Measurements from ENCODE around the gene OR52B4. TPM values are rescaled to one million over a fixed set of nuclear protein-coding genes. Genes with fewer than 3 reads are reported as not detected.
A peak's percentile ranks its signal among the peaks of the same experiment; 100 is the strongest.
"Not testable (repeated sequence)": the region's sequence is repeated elsewhere in the genome, so short reads cannot be mapped to it uniquely, and the experiment has no call there.

The OR52B4 gene
- 1 to 10 TPM in 1 of 4 donors, not detected in 3; 1.3 TPM for total RNA-seq

- Histone ChIP-seq H3K4me3 (no peak within 1 kb of the TSS), H3K27ac (no peak within 1 kb of the TSS)
- intact Hi-C loops (cut with DNase I; ENCODE audit: low total_unique reads): no loop called here
Measured at GRCh38 chr11:4368286-4368685, at the start of gene OR52B4. Gene OR52B4, minus strand, starts transcription at chr11:4368386. Its CDS starts 91 bp downstream, at chr11:4368295.

GRCh38 chr11:4416816-4417215 lies 48.6 kb upstream of the OR52B4 start:
- Histone ChIP-seq H3K27ac (no peak overlapping the region), H3K4me3 (no peak overlapping the region), H3K9me3 (no peaks in the 10 kb centered on the region), H3K4me1 (no peaks in the 10 kb centered on the region), H3K27me3 (no peaks in the 10 kb centered on the region), H3K36me3 (no peaks in the 10 kb centered on the region)
- TF ChIP-seq CTCF (IDR thresholded peaks at IDR 0.05): no peak
- TF ChIP-seq POLR2A (IDR thresholded peaks at IDR 0.05): no peak
- intact Hi-C loops (cut with DNase I; ENCODE audit: low total_unique reads): no loop called here
- DNase-seq: no peak

More at GRCh38 chr11:4368286-4368685, at the start of gene OR52B4:
- Histone ChIP-seq H3K36me3 (no peaks in the 10 kb centered on the region), H3K27me3 (no peaks in the 10 kb centered on the region), H3K4me1 (no peaks in the 10 kb centered on the region), H3K9me3 (no peaks in the 10 kb centered on the region)
- TF ChIP-seq POLR2A (IDR thresholded peaks at IDR 0.05): no peak
- DNase-seq: no peak

- H3K4me1 ChIP-seq: no peaks in the 10 kb centered on the region
- H3K27me3 ChIP-seq: no peaks in the 10 kb centered on the region
- no peak overlapping the region for H3K27ac ChIP-seq
- no peaks in the 10 kb centered on the region for H3K9me3 ChIP-seq
- H3K4me3 ChIP-seq: no peak overlapping the region
- no peak for DNase-seq
- H3K36me3 ChIP-seq: no peaks in the 10 kb centered on the region
- no peak for TF ChIP-seq CTCF (IDR thresholded peaks at IDR 0.05)
- intact Hi-C loops (cut with DNase I; ENCODE audit: low total_unique reads): no loop called here
Measured at GRCh38 chr11:4416306-4416705, 48.1 kb upstream of the OR52B4 start.

GRCh38 chr11:4406206-4406605 lies 38.0 kb upstream of the OR52B4 start:
- H3K4me1 ChIP-seq; H3K9me3 ChIP-seq; H3K36me3 ChIP-seq; H3K27me3 ChIP-seq; intact Hi-C loops (cut with DNase I; ENCODE audit: low total_unique reads); H3K27ac ChIP-seq; H3K4me3 ChIP-seq; DNase-seq: not testable (repeated sequence)

- no peak for DNase-seq
- intact Hi-C loops (cut with DNase I; ENCODE audit: low total_unique reads): no loop called here
- H3K4me1 ChIP-seq: no peaks in the 10 kb centered on the region
- peak overlapping the region; percentile 83 to 90 for H3K27ac ChIP-seq
- H3K9me3 ChIP-seq: no peaks in the 10 kb centered on the region
- H3K27me3 ChIP-seq: no peaks in the 10 kb centered on the region
- H3K36me3 ChIP-seq: no peaks in the 10 kb centered on the region
- peak overlapping the region; percentile 89 to 96 for H3K4me3 ChIP-seq
- TF ChIP-seq POLR2A (IDR thresholded peaks at IDR 0.05) (no peak), CTCF (IDR thresholded peaks at IDR 0.05) (no peak)
Measured at GRCh38 chr11:4393858-4394223, 25.7 kb upstream of the OR52B4 start.

GRCh38 chr11:4393209-4393857 lies 25.1 kb upstream of the OR52B4 start, which contains the start of gene TRIM21:
Gene TRIM21, minus strand, starts transcription at chr11:4393702. Its CDS starts 3,293 bp downstream, at chr11:4390409.
- intact Hi-C loops (cut with DNase I; ENCODE audit: low total_unique reads): no loop called here
- no peaks in the 10 kb centered on the region for H3K4me1 ChIP-seq
- H3K27ac ChIP-seq: peak within 1 kb of the TSS; percentile 83 to 90
- no peak for TF ChIP-seq CTCF (IDR thresholded peaks at IDR 0.05)
- peak; percentile 45 to 64 for TF ChIP-seq POLR2A (IDR thresholded peaks at IDR 0.05)
- peak within 1 kb of the TSS; percentile 89 to 96 for H3K4me3 ChIP-seq
- H3K9me3 ChIP-seq: no peaks in the 10 kb centered on the region
- H3K27me3 ChIP-seq: no peaks in the 10 kb centered on the region
- DNase-seq: peak; percentile 85 to 86
- no peaks in the 10 kb centered on the region for H3K36me3 ChIP-seq

All from uterus (tissue), 4 donors.